ENCODE data around the gene ZNF808.
"Not testable (repeated sequence)": the region's sequence is repeated elsewhere in the genome, so short reads cannot be mapped to it uniquely, and the experiment has no call there.

Gene ZNF808

GRCh38 chr19:52590728-52591127 lies 63.3 kb downstream of the ZNF808 start:
- H3K36me3 ChIP-seq (ENCODE audit: control insufficient read depth, low read length) = peaks cover 16% of the 10 kb centered on the region
- no peaks in the 10 kb centered on the region for H3K4me1 ChIP-seq (ENCODE audit: control insufficient read depth, low read length)
- no peak overlapping the region for H3K27ac ChIP-seq (ENCODE audit: low read depth, low read length)
- TF ChIP-seq, protein P1, sequence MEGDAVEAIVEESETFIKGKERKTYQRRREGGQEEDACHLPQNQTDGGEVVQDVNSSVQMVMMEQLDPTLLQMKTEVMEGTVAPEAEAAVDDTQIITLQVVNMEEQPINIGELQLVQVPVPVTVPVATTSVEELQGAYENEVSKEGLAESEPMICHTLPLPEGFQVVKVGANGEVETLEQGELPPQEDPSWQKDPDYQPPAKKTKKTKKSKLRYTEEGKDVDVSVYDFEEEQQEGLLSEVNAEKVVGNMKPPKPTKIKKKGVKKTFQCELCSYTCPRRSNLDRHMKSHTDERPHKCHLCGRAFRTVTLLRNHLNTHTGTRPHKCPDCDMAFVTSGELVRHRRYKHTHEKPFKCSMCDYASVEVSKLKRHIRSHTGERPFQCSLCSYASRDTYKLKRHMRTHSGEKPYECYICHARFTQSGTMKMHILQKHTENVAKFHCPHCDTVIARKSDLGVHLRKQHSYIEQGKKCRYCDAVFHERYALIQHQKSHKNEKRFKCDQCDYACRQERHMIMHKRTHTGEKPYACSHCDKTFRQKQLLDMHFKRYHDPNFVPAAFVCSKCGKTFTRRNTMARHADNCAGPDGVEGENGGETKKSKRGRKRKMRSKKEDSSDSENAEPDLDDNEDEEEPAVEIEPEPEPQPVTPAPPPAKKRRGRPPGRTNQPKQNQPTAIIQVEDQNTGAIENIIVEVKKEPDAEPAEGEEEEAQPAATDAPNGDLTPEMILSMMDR (IDR thresholded peaks at IDR 0.05; ENCODE audit: low read depth, low read length, poor library complexity, severe bottlenecking) = peak; percentile 51
- no peak for TF ChIP-seq EZH2phosphoT487 (IDR thresholded peaks at IDR 0.05; ENCODE audit: borderline replicate concordance, low read length)
- no peak overlapping the region for H3K4me2 ChIP-seq (ENCODE audit: low read length)
- H3K79me2 ChIP-seq (ENCODE audit: control insufficient read depth, low read length) = no peaks in the 10 kb centered on the region
- no peaks in the 10 kb centered on the region for H3K27me3 ChIP-seq (ENCODE audit: control insufficient read depth, low read length)
- no peaks in the 10 kb centered on the region for H3K9me2 ChIP-seq (replicated peaks; ENCODE audit: control insufficient read depth, low read length)
- no peaks in the 10 kb centered on the region for H4K20me1 ChIP-seq (ENCODE audit: control insufficient read depth, insufficient read depth, low read depth, low read length)
- no peak overlapping the region for H3K4me3 ChIP-seq (ENCODE audit: low read length)
- no peaks in the 10 kb centered on the region for H3F3A ChIP-seq (ENCODE audit: control insufficient read depth, insufficient read depth)
- no peaks in the 10 kb centered on the region for H3K9me3 ChIP-seq (ENCODE audit: control insufficient read depth, insufficient read depth, low read length)

DNA sequence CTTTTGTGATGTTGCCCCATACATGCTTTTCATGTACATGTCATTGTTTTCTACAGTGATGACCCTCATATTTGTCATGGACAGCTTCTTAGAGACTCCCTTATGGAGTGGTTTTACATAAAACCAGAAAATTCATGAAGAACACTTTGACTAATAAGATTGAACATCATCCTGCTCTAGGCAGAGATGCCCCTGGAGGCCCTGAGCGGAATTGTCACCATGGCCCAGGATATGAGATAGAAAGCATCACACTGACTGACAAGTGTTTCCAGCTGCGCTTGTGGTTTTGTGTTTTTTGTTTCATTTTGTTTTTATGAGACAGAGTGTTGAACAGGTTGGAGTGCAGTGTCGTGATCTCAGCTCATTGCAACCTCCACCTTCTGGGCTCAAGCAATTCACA lies 64.8 kb downstream of the ZNF808 start:
- Histone ChIP-seq H3K27ac (ENCODE audit: low read depth, low read length) (no peak overlapping the region), H3K9me3 (ENCODE audit: control insufficient read depth, insufficient read depth, low read length) (peaks cover 5% of the 10 kb centered on the region; the same call in 1 of the 2 replicates), H3K27me3 (ENCODE audit: control insufficient read depth, low read length) (no peaks in the 10 kb centered on the region), H3K9me2 (replicated peaks; ENCODE audit: control insufficient read depth, low read length) (no peaks in the 10 kb centered on the region), H3K36me3 (ENCODE audit: control insufficient read depth, low read length) (peaks cover 27% of the 10 kb centered on the region), H4K20me1 (ENCODE audit: control insufficient read depth, insufficient read depth, low read depth, low read length) (no peaks in the 10 kb centered on the region), H3K4me3 (ENCODE audit: low read length) (no peak overlapping the region), H3F3A (ENCODE audit: control insufficient read depth, insufficient read depth) (no peaks in the 10 kb centered on the region), H3K79me2 (ENCODE audit: control insufficient read depth, low read length) (no peaks in the 10 kb centered on the region), H3K4me1 (ENCODE audit: control insufficient read depth, low read length) (no peaks in the 10 kb centered on the region), H3K4me2 (ENCODE audit: low read length) (no peak overlapping the region)
- TF ChIP-seq EZH2phosphoT487 (IDR thresholded peaks at IDR 0.05; ENCODE audit: borderline replicate concordance, low read length) = no peak
- TF ChIP-seq, protein P1 (IDR thresholded peaks at IDR 0.05; ENCODE audit: low read depth, low read length, poor library complexity, severe bottlenecking) = peak; percentile 11

GRCh38 chr19:52593441-52593840 lies 66.0 kb downstream of the ZNF808 start:
- H3F3A ChIP-seq (ENCODE audit: control insufficient read depth, insufficient read depth) = not testable (repeated sequence)

GRCh38 chr19:52599241-52599640 lies 71.8 kb downstream of the ZNF808 start:
- Histone ChIP-seq H4K20me1 (ENCODE audit: control insufficient read depth, insufficient read depth, low read depth, low read length) (no peaks in the 10 kb centered on the region), H3F3A (ENCODE audit: control insufficient read depth, insufficient read depth) (peaks cover 7% of the 10 kb centered on the region; the same call in 1 of the 2 replicates), H3K27ac (ENCODE audit: low read depth, low read length) (no peak overlapping the region), H3K9me2 (replicated peaks; ENCODE audit: control insufficient read depth, low read length) (no peaks in the 10 kb centered on the region), H3K4me2 (ENCODE audit: low read length) (no peak overlapping the region), H3K4me1 (ENCODE audit: control insufficient read depth, low read length) (peaks cover 11% of the 10 kb centered on the region), H3K9me3 (ENCODE audit: control insufficient read depth, insufficient read depth, low read length) (peaks cover 5% of the 10 kb centered on the region; the same call in 1 of the 2 replicates), H3K36me3 (ENCODE audit: control insufficient read depth, low read length) (peaks cover 15% of the 10 kb centered on the region), H3K79me2 (ENCODE audit: control insufficient read depth, low read length) (peaks cover 21% of the 10 kb centered on the region), H3K4me3 (ENCODE audit: low read length) (no peak overlapping the region), H3K27me3 (ENCODE audit: control insufficient read depth, low read length) (no peaks in the 10 kb centered on the region)
- TF ChIP-seq EZH2phosphoT487 (IDR thresholded peaks at IDR 0.05; ENCODE audit: borderline replicate concordance, low read length) = no peak
- TF ChIP-seq, protein P1 (IDR thresholded peaks at IDR 0.05; ENCODE audit: low read depth, low read length, poor library complexity, severe bottlenecking) = no peak

More at GRCh38 chr19:52593441-52593840, 66.0 kb downstream of the ZNF808 start:
- not testable (repeated sequence) for H3K79me2 ChIP-seq (ENCODE audit: control insufficient read depth, low read length); H3K27ac ChIP-seq (ENCODE audit: low read depth, low read length); H3K4me3 ChIP-seq (ENCODE audit: low read length); H3K4me2 ChIP-seq (ENCODE audit: low read length); H3K9me2 ChIP-seq (replicated peaks; ENCODE audit: control insufficient read depth, low read length); H3K9me3 ChIP-seq (ENCODE audit: control insufficient read depth, insufficient read depth, low read length); H4K20me1 ChIP-seq (ENCODE audit: control insufficient read depth, insufficient read depth, low read depth, low read length); H3K27me3 ChIP-seq (ENCODE audit: control insufficient read depth, low read length); H3K4me1 ChIP-seq (ENCODE audit: control insufficient read depth, low read length)
- H3K36me3 ChIP-seq (ENCODE audit: control insufficient read depth, low read length) = peaks cover 27% of the 10 kb centered on the region

All from DOHH2 (cell line).